GM20000 (cell line): ENCODE data around the gene G6PC2.

Experiments used
- DNase-seq: peaks from one replicate; pipeline ENCODE4 v3.0.0; 2012; ENCODE audit warnings: low spot score
- TF ChIP-seq, protein P1 (sequence below): IDR thresholded peaks from 2 replicates; pipeline ENCODE4 v1.5.1; 2012; ENCODE audit warnings: mild to moderate bottlenecking, control low read depth; ENCODE audit errors: extremely low read depth, missing control alignments

Gene G6PC2

DNA sequence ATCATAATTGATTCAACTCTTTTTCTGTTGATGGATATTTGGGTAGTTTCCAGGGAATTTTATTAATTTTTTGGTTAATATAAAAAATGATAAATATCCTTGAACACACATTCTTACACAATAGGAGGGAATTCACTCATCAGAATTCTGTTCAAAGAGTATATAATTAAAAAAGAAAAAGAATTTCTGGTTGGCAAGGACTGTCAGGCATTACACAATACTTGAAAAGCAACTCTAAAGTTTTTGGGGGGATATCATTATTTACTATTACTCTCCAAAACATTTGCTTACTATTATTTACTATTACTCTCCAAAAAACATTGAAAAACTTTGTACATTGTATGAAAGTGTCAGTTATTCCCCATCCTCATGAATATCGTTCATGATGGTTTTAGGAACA lies 38.0 kb downstream of the G6PC2 start:
- DNase-seq = no peak
- TF ChIP-seq, protein P1, sequence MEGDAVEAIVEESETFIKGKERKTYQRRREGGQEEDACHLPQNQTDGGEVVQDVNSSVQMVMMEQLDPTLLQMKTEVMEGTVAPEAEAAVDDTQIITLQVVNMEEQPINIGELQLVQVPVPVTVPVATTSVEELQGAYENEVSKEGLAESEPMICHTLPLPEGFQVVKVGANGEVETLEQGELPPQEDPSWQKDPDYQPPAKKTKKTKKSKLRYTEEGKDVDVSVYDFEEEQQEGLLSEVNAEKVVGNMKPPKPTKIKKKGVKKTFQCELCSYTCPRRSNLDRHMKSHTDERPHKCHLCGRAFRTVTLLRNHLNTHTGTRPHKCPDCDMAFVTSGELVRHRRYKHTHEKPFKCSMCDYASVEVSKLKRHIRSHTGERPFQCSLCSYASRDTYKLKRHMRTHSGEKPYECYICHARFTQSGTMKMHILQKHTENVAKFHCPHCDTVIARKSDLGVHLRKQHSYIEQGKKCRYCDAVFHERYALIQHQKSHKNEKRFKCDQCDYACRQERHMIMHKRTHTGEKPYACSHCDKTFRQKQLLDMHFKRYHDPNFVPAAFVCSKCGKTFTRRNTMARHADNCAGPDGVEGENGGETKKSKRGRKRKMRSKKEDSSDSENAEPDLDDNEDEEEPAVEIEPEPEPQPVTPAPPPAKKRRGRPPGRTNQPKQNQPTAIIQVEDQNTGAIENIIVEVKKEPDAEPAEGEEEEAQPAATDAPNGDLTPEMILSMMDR = no peak

DNA sequence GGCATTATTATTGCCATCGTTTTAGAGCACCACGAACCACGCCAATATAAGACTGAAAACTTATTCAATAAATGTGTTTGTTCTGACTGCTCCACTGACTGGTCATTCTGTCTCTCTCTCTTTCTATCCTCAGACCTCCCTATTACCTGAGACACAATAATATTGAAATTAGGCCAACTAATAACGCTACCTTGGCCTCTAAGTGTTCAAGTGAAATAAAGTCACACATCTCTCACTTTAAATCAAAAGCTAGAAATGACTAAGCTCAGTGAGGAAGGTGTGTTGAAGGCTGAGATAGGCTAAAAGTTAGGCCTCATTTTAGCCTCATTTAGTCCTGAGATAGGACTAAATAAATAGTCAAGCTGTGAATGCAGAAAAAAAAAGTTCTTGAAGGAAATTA lies 38.8 kb downstream of the G6PC2 start:
- TF ChIP-seq, protein P1 = no peak
- DNase-seq = no peak

DNA sequence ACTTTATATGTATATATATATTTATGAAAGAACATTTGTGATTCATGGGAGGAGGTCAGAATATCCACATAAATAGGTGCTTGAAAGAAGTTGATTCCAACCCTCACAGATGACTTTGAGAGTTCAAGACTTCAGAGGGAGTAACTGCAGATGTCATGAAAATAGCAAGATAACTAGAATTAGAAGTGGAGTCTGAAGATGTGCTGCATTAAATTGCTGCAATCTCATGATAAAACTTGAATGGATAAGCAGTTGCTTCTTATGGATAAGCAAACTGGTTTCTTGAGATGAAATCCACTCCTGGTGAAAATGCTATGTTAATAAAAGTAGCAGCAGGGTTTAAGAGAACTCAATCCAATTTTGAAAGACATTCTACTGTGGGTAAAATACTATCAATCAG lies 40.2 kb downstream of the G6PC2 start:
- no peak for DNase-seq
- TF ChIP-seq, protein P1 = no peak

DNA sequence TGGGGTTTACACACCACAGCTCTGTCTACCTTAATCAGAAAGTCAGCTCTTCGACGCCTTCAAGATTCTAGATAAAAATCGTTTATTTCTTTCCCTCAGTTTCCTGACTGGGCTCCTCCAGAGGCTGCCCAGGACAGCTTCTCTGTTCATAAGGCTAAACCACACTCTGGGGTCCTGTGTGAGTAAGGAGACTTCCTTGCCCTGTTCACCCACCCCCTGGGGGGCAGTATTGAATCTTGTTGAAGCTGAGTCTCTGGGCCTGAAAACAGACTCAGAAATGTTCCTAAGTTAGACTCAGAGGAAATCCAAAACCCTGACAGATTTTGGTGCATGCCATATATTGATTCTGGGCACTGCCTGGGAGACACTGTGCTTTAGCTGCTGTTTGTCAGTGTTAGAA lies 43.0 kb downstream of the G6PC2 start:
- DNase-seq = no peak

DNA sequence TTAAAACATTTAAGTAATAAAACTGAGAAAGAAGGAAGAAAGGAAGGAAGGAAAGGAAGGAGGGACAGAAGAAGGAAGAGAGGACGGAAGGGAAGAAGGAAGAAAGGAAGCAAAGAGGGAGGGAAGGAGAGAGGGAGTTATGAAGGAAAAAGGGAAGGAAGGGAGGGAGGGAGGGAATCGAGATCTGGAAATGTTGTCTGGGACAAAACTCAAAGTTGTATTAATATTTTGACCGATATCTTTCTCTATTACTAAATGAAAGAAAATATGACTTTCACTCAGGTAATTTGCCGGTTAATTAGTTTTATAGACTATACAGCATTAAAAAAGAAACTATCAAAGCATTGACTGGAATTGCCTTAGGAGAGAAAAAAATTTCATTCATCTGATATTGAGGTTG lies 44.4 kb downstream of the G6PC2 start:
- DNase-seq = no peak
- TF ChIP-seq, protein P1 = no peak

More for the DNA sequence above, 43.0 kb downstream of the G6PC2 start:
- TF ChIP-seq, protein P1 = no peak

DNA sequence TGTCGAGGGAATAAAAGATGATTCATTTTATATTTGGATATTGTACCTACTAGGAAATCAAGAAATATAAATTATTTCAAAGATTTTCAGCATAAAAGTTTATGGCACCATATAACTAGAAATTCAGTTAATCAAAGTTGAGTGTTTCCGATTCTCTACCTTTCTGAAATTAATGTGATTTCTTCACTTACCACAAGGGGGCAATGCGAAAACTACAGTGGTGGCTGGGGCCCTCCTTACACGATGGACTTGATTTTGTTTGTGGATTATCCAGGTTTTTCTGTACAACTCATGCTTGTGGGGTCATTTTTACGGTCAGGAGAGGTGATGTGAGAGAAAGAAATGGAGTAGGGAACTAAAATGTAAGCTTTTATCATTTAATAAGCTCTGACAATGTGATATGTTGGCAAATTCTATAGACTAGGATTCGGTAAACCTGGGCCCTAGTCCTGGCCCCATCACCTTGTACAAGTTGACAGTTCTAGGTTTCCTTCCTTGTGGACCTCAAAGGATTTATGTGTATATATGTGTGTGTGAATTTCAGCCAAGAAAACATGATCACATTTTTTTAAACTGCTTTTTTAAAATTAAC lies 47.6 kb downstream of the G6PC2 start:
- TF ChIP-seq, protein P1 = peak; percentile 28
- DNase-seq = peak; percentile 5

DNA sequence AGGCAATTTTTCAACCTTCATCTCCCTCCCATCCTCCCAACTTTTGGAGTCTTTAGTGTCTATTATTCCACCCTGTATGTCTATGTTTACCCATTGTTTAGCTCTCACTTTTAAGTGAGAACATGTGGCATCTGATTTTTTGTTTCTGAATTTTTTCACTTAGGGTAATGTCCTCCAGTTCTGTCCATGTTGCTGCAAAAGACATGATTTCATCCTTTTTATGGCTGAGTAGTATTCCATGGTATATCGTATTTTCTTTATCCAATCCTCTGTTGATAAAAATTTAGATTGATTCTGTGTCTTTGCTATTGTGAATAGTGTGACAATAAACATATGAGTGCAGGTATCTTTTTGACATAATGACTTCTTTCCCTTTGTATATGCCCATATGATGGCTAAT lies 48.2 kb downstream of the G6PC2 start:
- no peak for DNase-seq
- TF ChIP-seq, protein P1 = no peak
